ENCODE measurements around the gene XAB2. TPM values are rescaled to one million over a fixed set of nuclear protein-coding genes. Genes with fewer than 3 reads are reported as not detected.
"Not testable (repeated sequence)": the region's sequence is repeated elsewhere in the genome, so short reads cannot be mapped to it uniquely, and the experiment has no call there.

The XAB2 gene
- total and polyA plus RNA-seq, 8 donors = 16.8 to 71.5 (median 23.8) TPM

DNA sequence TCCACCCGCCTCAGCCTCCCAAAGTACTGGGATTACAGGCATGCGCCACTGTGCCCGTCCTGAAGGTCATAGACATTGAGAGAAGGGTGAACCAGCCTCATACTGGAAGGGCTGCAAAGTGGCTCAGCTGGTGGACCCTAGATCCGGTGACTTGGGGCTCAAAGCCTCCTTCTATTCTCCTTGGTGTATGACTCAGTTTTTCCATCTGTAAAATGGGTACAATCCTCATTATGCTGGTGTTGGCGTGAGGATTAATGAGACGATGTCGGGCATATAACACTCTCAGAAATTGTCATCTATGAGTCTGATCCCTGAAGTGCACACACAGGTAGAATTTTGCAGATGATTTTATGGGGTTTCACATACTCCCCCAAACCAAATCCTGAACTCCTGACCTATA lies 39.5 kb downstream of the XAB2 start:
- ATAC-seq (no peak), DNase-seq (no peak), FAIRE-seq (no peak)
- WGBS, 2 donors = 77 to 83% methylated on average over 7 of the region's 7 CpGs
- Histone ChIP-seq H3K36me3 (no peaks in the 10 kb centered on the region), H3K27ac (no peak overlapping the region), H3K4me3 (no peak overlapping the region), H3K4me1 (no peaks in the 10 kb centered on the region), H3K27me3 (no peaks in the 10 kb centered on the region), H3K9me3 (no peaks in the 10 kb centered on the region)
- TF ChIP-seq, protein P1, sequence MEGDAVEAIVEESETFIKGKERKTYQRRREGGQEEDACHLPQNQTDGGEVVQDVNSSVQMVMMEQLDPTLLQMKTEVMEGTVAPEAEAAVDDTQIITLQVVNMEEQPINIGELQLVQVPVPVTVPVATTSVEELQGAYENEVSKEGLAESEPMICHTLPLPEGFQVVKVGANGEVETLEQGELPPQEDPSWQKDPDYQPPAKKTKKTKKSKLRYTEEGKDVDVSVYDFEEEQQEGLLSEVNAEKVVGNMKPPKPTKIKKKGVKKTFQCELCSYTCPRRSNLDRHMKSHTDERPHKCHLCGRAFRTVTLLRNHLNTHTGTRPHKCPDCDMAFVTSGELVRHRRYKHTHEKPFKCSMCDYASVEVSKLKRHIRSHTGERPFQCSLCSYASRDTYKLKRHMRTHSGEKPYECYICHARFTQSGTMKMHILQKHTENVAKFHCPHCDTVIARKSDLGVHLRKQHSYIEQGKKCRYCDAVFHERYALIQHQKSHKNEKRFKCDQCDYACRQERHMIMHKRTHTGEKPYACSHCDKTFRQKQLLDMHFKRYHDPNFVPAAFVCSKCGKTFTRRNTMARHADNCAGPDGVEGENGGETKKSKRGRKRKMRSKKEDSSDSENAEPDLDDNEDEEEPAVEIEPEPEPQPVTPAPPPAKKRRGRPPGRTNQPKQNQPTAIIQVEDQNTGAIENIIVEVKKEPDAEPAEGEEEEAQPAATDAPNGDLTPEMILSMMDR (IDR thresholded peaks at IDR 0.05) = no peak
- intact Hi-C loops (cut with DNase I) = no loop called here

DNA sequence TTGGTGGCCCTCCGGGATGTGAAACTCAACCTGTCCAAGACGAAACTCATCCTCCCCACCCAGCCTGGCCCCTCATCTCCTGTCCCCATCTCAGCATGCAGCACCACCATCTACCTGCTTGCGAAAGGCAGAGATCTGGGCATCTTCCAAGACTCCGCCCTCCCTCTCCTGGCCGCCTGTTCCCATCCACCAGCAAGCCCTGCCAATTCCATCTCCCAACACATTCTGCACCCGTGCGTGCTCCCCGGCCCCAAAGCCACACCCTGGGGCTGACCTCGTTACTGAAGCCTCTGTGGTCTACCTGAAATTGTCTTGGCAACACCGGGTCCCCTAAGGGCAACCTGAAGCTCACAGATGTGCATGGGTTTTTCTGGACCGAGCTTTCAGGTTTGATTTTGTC lies 46.9 kb downstream of the XAB2 start:
- Histone ChIP-seq H3K4me1 (no peaks in the 10 kb centered on the region), H3K4me3 (no peak overlapping the region), H3K36me3 (no peaks in the 10 kb centered on the region), H3K27me3 (no peaks in the 10 kb centered on the region), H3K27ac (no peak overlapping the region), H3K9me3 (no peaks in the 10 kb centered on the region)
- TF ChIP-seq, protein P1 (IDR thresholded peaks at IDR 0.05) = no peak
- 41 to 53% methylated on average over 11 of the region's 11 CpGs for WGBS, 2 donors
- DNase-seq (no peak), ATAC-seq (no peak), FAIRE-seq (no peak)
- intact Hi-C loops (cut with DNase I) = no loop called here

DNA sequence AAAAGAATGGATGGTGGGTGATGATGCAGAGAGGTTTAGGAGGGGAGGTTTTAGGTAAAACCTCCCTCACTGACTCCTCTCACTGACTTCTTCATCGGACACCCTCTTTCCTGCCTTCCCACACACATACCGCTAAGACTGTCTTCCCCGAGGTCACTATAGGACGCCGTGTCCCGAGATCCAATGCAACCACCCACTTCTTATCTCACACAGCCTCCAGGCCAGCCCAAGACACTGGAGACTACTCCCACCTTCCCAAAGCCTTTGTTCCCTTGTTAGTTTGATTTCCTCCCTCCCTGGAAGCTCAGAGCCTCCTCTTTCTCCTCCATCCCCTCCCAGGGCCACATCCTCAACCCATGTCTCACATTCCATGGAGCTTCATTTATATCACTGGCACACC lies 50.2 kb downstream of the XAB2 start:
- WGBS, 2 donors = 40 to 45% methylated on average over 6 of the region's 6 CpGs
- DNase-seq (no peak), ATAC-seq (no peak), FAIRE-seq (no peak)
- Histone ChIP-seq H3K9me3 (no peaks in the 10 kb centered on the region), H3K4me3 (no peak overlapping the region), H3K27me3 (no peaks in the 10 kb centered on the region), H3K4me1 (no peaks in the 10 kb centered on the region), H3K36me3 (no peaks in the 10 kb centered on the region), H3K27ac (no peak overlapping the region)
- intact Hi-C loops (cut with DNase I) = no loop called here
- TF ChIP-seq, protein P1 (IDR thresholded peaks at IDR 0.05) = no peak

DNA sequence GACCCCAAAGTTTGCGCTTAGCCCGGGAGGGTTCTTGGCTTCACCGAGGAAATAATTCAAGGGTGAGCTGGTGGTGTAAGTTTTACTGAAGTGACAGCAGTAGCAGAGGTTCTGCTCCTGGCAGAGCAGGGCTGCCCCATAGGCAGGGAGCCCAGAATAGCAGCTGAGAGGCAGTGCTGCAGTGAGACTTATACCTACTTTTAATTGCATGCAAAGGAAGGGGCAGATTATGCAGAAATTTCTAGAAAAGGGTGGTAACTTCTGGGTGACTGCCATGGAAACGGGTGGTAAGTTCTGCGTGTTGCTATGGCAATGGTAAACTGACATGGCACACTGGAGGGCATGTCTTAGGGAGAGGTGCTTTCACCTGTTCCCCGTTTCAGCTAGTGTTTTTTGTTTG lies 51.2 kb downstream of the XAB2 start:
- H3K4me1 ChIP-seq = no peaks in the 10 kb centered on the region
- no peak overlapping the region for H3K27ac ChIP-seq
- no peak overlapping the region for H3K4me3 ChIP-seq
- H3K36me3 ChIP-seq = no peaks in the 10 kb centered on the region
- TF ChIP-seq, protein P1 (IDR thresholded peaks at IDR 0.05) = no peak
- 40 to 56% methylated on average over 6 of the region's 6 CpGs for WGBS, 2 donors
- ATAC-seq (no peak), FAIRE-seq (no peak), DNase-seq (no peak)
- H3K27me3 ChIP-seq = no peaks in the 10 kb centered on the region
- no peaks in the 10 kb centered on the region for H3K9me3 ChIP-seq
- intact Hi-C loops (cut with DNase I) = no loop called here

DNA sequence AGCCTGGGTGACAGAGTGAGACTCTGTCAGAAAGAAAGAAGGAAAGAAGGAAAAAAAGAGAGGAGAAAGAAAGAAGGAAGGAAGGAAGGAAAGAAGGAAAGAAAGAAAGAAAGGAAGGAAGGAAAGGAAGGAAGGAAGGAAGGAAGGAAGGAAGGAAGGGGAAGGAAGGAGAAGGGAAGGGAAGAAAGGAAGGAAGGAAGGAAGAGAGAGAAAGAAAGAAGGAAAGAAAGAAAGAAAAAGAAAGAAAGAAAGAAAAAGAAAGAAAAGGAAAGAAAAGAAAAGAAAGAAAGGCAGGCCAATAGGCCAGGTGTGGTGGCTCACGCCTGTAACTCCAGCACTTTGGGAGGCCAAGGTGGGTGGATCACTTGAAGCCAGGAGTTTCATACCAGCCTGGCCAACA lies 51.9 kb downstream of the XAB2 start:
- H3K27ac ChIP-seq; intact Hi-C loops (cut with DNase I); H3K4me1 ChIP-seq; H3K4me3 ChIP-seq; H3K27me3 ChIP-seq; H3K36me3 ChIP-seq; ATAC-seq; FAIRE-seq; H3K9me3 ChIP-seq; DNase-seq: not testable (repeated sequence)
- WGBS, 2 donors = 88 to 100% methylated on average over 1 of the region's 1 CpG
